Hematopoietic multipotent progenitor cell treated with erythropoietin and hydrocortisone succinate and interleukin-3 and kit ligand, for 17 days (in vitro differentiated cells): ENCODE measurements around the gene MYEOV.

Source experiments
- DNase-seq: peaks from one replicate; pipeline ENCODE4 v3.0.0-alpha.2; 2015; ENCODE audit warnings: low spot score

Gene MYEOV

GRCh38 chr11:69301455-69302401, 7.8 kb downstream of the MYEOV start:
- no peak for DNase-seq

DNA sequence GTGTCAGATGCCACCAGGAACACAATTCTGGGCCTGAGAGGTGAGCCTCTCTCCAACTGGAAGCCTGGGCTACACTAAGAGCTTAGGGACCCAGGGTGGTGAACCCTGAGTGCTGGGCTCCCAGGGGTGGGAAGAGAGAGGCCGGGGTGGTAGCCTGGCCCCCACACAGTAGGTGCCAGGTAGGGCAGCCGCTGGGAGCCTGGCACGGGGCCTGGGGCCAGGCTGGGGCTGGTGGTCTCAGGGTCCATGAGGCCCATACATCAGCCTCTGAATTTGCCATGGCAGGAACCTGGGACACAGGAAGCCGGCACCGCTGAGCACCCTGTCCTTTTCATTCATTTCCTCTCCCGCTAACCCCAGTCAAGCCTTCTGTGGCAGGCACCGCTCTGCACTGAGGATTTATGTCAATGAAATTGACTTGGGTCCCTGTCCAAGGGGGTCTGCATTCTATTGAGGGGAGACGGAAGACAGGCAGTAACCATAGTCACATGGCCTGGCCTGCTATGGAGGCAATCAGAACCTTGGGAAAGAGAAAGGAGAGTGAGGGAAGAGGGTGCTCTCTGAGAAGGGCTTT, 8.6 kb downstream of the MYEOV start:
- DNase-seq, result no peak

GRCh38 chr11:69303427-69303826, 9.5 kb downstream of the MYEOV start:
- no peak for DNase-seq

DNA sequence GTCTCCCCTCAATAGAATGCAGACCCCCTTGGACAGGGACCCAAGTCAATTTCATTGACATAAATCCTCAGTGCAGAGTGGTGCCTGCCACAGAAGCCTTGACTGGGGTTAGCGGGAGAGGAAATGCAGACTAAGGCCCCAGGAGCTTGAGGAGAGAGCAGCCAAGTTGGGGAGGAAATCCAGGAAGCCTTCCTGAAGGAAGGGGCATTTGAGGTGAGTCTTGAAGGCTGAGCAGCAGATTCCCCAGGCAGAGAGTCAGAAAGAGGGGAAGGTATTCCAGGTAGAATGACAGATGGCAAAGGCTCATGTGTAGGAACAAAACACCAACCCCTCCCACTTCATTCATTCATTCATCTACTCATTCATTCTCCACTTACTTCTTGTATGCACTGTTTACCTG, 10.3 kb downstream of the MYEOV start:
- DNase-seq, result no peak

DNA sequence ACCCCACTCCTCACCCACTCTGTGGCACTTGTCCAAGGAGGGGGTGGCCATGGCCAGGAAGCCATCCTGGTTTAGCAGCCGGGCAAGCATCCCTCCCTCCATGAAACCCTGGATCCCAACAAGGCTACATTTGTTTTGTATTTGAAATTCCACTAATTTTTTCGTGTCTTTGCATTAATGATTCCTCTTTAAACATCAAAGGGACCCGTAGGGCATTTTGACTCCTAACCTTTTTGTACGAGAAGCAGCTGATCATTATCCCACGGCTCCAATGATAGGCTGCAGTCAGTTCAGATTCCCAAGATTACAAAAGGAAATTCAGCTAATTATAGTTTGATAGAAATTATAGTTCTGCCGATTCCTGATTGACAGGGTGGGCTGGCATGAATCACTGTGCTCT, 10.7 kb downstream of the MYEOV start:
- DNase-seq, result no peak

DNA sequence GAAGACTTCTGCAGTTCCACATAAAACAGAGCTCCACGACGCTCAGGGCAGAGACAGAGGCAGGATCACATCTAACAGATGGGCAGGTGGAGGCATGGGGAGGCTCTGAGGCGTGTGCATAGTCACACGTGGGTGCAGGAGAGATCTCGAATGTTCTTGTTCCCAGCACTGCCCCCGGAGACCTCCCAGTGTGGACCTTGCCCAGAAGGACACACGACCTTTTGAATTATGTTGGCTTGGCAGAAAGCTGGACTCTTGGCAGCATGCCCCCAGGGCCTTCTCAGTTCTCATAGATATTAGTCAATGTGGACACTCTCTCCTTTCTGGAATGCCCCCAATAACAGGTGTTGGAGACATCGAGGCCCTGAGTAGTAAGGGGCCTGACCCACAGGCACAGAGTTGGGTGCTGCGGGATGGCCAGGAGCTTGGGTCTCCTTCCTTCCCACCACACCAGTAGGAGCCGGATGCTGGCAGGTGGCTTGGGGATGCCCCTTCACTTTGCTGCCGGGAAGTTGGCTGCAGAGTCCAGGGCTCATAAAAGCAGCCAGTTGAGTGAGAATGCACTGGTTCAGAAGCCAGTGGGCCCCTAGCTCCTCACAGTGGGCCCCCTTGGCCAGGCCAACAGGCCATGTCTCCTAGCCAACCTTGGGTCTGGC, 12.1 kb downstream of the MYEOV start:
- no peak for DNase-seq

GRCh38 chr11:69306821-69307220, 12.9 kb downstream of the MYEOV start:
- DNase-seq, result no peak

- no peak for DNase-seq
These were observed 13.5 kb downstream of the MYEOV start for GRCh38 chr11:69307421-69307820.

DNA sequence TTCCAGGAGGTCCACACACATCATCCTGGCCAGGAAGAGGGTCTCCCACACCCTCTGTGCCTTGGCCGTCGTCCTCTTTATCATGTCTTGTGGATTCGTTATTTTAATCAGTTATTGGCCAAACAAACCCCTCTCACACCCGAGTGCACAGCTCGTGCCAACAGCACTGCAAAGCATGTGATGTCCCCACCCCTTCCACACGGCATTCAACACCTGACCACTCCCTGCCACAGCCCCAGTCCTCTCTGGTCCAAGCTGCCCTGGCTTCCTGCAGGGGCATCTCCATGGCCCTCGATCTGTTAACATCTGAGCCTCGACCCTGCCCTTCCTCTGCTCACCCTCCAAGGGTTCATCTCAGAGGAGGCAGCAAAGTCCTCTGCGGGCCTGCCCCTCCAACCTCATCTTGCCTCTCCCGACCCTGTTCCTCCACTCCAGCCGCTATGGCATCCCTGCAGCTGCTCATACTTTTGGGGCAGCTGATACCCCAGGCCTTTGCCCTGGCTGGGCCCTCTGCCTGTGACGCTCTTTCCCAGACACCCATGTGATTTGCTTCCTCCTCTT, 14.0 kb downstream of the MYEOV start:
- DNase-seq, result no peak

- DNase-seq, result no peak
These were observed 14.5 kb downstream of the MYEOV start for GRCh38 chr11:69308491-69308911.

GRCh38 chr11:69308936-69309615, 15.1 kb downstream of the MYEOV start:
- DNase-seq, result no peak

- DNase-seq, result no peak
These were observed 15.8 kb downstream of the MYEOV start for GRCh38 chr11:69309631-69310280.

DNA sequence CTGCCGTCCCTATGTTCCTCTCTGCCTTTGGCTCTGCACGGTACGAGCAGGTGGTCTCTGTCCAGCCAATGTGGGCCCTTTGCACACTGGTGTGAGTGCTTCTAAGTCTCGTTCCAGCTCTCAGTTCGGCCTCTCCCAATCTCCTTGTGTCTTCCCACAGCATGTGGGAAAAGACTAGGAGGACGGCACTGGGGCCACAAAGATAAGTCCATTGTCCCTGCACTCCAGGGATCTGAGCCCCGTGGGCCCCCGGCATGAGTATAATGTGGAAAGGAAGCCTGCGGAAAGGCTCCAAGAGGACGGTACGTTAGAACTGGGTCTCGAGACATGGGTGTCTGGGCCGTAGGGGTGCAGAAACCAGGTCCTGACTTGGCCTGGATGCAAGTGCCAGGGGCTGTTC, 16.4 kb downstream of the MYEOV start:
- no peak for DNase-seq

DNA sequence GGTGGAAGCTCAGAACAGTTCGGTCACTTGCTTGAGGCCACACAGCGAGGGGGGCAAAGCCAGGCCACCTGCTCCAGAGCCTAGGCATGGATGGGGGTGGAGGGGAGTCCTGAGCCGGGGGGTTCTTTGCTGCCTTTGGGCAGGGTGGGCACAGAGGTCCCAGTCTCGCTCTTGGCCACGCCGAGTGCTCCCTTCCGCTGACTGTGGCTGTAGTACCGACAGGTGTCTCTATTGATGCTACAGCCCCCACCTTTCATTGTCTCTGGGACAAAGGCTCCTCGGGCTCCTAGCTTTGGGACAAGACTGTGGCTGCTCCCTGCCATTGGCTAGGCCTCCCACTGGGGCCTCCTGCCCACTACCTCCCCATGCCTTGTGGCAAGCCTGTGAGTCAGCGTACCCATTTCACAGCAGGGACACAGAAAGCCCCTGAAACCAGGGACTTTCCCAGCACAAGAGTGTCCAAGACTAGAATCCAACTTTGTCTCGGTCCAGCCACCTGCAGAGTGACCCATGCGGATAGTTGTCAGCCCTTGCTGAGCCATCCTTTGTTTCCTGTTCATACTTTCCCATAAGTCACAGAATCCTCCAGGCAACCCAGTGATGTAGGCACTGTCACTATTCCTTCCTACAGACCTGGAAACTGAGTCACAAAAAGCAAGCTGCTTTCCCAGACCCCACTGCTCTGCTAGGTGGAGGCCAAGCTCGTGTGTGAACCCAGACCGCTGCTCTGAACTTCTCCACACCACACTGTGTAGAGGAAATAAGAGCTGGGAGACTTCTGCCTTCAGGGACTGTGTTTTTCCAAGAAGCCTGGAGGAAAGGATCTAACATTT, 17.2 kb downstream of the MYEOV start:
- DNase-seq, result no peak

GRCh38 chr11:69311767-69312385, 17.9 kb downstream of the MYEOV start:
- DNase-seq, result no peak

DNA sequence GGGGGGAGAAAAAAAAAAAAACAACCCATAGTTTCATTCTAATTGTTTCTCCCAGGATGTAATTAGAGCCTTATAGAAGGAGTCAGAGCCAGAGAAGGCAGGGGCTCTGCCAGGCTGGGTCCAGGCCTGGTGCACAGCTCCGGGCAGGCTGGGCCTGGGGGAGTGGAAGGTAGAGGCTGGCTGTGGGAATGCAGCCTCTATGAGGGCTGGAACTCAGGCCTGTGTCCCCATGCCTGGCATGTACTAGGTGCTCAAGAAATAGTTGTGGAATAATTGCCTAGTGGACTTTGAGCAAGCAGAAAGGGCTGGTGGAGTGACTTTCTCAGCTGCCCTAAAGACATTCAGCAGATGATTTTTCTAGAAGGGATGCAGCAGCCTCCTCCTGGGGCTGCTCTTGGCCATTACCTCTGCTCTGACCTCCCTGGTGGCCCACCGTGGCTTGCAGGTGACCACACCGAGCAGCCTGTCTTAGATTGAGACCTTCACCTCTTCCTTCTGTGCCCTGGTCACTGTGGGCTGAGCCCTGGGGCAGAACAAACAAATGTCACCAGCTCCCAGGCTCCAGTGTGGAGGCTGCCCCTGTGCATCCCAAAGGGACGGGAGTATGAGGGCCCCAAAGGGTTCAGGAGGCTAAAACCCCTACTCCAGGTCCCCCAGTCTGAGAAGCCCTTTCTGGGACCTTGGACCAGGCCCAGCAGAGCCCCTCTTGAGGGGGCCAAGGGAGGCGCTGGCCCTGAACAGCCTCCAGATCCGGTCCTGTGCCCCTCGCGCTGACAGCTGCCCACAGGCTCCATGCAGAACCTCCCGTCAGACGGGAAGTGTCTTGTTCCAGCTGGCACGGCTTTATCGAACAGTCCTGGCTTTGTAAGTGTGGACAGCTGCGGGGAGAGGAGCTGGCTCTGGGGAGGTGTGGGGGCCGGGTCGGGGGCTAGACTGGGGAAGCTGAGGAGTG, 18.8 kb downstream of the MYEOV start:
- DNase-seq, result no peak

- no peak for DNase-seq
These were observed 20.0 kb downstream of the MYEOV start for GRCh38 chr11:69313992-69314391.

DNA sequence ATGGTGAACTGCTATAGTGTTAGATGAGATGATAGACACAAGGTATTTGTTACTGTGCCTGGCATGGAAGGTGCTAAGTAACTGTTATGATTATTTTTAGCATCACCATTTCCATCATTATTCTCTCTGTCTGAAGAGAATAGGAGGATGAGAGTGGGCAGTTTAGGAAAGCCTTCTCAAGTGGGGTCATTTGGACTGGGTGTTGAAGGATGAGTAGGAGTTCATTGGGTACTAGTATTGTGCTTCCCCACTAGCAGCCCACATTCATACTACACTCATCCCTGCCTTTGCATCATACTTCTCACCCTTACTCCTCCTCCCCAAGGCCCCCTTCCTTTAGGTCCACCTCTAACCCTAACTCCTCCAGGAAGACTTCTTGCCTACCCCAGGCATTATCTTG, 20.6 kb downstream of the MYEOV start:
- no peak for DNase-seq

GRCh38 chr11:69316956-69317355, 23.0 kb downstream of the MYEOV start:
- DNase-seq, result no peak
